ENCODE data around the gene HOXC13. TPM values are rescaled to one million over a fixed set of nuclear protein-coding genes. Genes with fewer than 3 reads are reported as not detected.

HOXC13 gene
- total RNA-seq, 1 experiment from 2014 or later: 0.09 TPM

DNA sequence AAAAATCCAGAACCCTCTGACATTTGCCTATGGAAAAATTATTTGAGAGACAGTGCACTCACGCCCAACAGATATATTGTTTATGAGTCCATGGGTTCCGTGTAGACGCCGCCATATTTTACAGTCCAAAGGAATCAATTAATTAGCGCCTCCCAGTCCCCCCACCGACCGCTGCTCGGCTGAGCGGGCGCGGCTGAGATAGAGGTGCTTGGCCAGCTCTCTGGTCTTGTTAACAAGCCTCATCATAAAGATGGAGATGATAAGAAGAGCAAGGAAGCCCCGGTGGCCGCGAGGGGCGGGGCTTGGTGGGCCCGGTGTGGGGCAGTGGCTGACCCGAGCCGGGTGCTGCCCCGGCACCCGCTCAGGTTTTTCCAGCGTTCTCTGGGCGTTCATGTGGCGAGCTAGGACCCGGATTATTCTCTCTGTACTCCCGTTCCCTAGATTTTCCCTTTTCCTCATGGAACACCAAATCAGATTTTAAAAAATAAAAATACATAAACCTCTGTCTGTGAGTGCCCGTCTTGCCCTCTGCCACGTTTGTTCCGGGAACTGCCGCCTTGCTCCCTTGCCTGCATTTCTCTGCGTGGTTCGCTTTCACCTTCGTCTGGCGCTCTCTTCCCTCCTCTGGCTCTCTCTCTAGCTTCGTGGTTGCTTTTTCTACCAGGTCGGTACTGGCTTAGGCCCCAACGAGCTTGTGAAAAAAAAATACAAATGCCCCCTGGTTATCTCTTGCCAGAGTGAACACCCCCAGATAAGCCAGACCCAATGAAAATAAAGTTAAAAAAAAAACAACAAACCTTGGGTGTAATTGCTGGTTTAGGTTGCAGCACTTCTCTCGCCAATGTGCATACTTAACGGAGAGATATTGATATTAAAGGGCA, 25.0 kb downstream of the HOXC13 start:
- ATAC-seq (no peak), DNase-seq (ENCODE audit: low spot score) (no peak)
- Mint-ChIP-seq H3K9me3 (no peaks in the 10 kb centered on the region), H3K4me3 (no peak overlapping the region), H3K36me3 (no peaks in the 10 kb centered on the region), H3K4me1 (peaks cover 23% of the 10 kb centered on the region), H3K27ac (no peak overlapping the region), H3K27me3 (ENCODE audit: low read depth) (peaks cover 100% of the 10 kb centered on the region)
- CTCF ChIA-PET: interaction anchor here (1.0 to 1.5 kb wide), 3 partner anchors 11 to 206 kb away, joined by 3 to 4 read pairs (median 3); partner anchors contain the start of gene HOXC10
- TF ChIP-seq NR2C2 (CRISPR knock-in tag; IDR thresholded peaks at IDR 0.05) (no peak), NR3C1 (CRISPR knock-in tag; conservative IDR thresholded peaks at IDR 0.05; ENCODE audit: low read depth) (no peak), CREB1 (CRISPR knock-in tag; IDR thresholded peaks at IDR 0.05) (no peak), ZNF121 (CRISPR knock-in tag; IDR thresholded peaks at IDR 0.05) (no peak), ELF4 (CRISPR knock-in tag; IDR thresholded peaks at IDR 0.05; ENCODE audit: low read depth) (no peak), TP53 (CRISPR knock-in tag; IDR thresholded peaks at IDR 0.05) (no peak), KAT7 (CRISPR knock-in tag; IDR thresholded peaks at IDR 0.05; ENCODE audit: borderline replicate concordance) (no peak), MXD4 (CRISPR knock-in tag; IDR thresholded peaks at IDR 0.05; ENCODE audit: borderline replicate concordance) (no peak)
- TF ChIP-seq, protein P1, sequence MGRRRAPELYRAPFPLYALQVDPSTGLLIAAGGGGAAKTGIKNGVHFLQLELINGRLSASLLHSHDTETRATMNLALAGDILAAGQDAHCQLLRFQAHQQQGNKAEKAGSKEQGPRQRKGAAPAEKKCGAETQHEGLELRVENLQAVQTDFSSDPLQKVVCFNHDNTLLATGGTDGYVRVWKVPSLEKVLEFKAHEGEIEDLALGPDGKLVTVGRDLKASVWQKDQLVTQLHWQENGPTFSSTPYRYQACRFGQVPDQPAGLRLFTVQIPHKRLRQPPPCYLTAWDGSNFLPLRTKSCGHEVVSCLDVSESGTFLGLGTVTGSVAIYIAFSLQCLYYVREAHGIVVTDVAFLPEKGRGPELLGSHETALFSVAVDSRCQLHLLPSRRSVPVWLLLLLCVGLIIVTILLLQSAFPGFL (CRISPR knock-in tag; IDR thresholded peaks at IDR 0.05; ENCODE audit: borderline replicate concordance): no peak
- TF ChIP-seq, protein P2, sequence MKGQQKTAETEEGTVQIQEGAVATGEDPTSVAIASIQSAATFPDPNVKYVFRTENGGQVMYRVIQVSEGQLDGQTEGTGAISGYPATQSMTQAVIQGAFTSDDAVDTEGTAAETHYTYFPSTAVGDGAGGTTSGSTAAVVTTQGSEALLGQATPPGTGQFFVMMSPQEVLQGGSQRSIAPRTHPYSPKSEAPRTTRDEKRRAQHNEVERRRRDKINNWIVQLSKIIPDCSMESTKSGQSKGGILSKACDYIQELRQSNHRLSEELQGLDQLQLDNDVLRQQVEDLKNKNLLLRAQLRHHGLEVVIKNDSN (CRISPR knock-in tag; IDR thresholded peaks at IDR 0.05): no peak
- TF ChIP-seq, protein P3, sequence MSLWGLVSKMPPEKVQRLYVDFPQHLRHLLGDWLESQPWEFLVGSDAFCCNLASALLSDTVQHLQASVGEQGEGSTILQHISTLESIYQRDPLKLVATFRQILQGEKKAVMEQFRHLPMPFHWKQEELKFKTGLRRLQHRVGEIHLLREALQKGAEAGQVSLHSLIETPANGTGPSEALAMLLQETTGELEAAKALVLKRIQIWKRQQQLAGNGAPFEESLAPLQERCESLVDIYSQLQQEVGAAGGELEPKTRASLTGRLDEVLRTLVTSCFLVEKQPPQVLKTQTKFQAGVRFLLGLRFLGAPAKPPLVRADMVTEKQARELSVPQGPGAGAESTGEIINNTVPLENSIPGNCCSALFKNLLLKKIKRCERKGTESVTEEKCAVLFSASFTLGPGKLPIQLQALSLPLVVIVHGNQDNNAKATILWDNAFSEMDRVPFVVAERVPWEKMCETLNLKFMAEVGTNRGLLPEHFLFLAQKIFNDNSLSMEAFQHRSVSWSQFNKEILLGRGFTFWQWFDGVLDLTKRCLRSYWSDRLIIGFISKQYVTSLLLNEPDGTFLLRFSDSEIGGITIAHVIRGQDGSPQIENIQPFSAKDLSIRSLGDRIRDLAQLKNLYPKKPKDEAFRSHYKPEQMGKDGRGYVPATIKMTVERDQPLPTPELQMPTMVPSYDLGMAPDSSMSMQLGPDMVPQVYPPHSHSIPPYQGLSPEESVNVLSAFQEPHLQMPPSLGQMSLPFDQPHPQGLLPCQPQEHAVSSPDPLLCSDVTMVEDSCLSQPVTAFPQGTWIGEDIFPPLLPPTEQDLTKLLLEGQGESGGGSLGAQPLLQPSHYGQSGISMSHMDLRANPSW (CRISPR knock-in tag; conservative IDR thresholded peaks at IDR 0.05; ENCODE audit: low read depth): no peak
- TF ChIP-seq, protein P4, sequence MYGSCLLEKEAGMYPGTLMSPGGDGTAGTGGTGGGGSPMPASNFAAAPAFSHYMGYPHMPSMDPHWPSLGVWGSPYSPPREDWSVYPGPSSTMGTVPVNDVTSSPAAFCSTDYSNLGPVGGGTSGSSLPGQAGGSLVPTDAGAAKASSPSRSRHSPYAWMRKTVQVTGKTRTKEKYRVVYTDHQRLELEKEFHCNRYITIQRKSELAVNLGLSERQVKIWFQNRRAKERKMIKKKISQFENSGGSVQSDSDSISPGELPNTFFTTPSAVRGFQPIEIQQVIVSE (CRISPR knock-in tag; IDR thresholded peaks at IDR 0.05; ENCODE audit: borderline replicate concordance): no peak
- TF ChIP-seq, protein P5, sequence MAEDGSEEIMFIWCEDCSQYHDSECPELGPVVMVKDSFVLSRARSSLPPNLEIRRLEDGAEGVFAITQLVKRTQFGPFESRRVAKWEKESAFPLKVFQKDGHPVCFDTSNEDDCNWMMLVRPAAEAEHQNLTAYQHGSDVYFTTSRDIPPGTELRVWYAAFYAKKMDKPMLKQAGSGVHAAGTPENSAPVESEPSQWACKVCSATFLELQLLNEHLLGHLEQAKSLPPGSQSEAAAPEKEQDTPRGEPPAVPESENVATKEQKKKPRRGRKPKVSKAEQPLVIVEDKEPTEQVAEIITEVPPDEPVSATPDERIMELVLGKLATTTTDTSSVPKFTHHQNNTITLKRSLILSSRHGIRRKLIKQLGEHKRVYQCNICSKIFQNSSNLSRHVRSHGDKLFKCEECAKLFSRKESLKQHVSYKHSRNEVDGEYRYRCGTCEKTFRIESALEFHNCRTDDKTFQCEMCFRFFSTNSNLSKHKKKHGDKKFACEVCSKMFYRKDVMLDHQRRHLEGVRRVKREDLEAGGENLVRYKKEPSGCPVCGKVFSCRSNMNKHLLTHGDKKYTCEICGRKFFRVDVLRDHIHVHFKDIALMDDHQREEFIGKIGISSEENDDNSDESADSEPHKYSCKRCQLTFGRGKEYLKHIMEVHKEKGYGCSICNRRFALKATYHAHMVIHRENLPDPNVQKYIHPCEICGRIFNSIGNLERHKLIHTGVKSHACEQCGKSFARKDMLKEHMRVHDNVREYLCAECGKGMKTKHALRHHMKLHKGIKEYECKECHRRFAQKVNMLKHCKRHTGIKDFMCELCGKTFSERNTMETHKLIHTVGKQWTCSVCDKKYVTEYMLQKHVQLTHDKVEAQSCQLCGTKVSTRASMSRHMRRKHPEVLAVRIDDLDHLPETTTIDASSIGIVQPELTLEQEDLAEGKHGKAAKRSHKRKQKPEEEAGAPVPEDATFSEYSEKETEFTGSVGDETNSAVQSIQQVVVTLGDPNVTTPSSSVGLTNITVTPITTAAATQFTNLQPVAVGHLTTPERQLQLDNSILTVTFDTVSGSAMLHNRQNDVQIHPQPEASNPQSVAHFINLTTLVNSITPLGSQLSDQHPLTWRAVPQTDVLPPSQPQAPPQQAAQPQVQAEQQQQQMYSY (CRISPR knock-in tag; IDR thresholded peaks at IDR 0.05): no peak
- POLR2A ChIA-PET: no interaction called here

DNA sequence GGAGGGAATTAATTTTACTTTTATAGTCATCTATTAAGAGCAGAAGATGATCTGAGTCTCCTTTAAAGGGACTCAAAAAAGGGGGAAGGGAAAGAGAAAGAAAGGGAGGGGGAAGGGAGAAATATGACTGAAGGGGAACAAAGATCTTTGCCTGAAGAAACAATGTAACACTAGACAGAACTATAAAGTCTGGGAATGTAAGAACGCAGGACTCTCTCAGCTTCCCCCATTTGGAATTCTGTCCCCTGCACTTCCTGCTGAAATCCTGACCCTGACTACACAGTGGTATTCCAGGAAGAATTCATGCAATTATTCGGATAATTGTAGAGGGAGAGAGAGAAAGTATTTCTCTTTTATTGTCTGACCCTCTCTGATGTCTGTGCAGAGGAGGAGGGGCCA, 25.7 kb downstream of the HOXC13 start:
- peaks cover 100% of the 10 kb centered on the region for H3K27me3 Mint-ChIP-seq (ENCODE audit: low read depth)
- ChIA-PET POLR2A (no interaction called here), CTCF (no interaction called here)
- TF ChIP-seq ZNF263 (CRISPR knock-in tag; IDR thresholded peaks at IDR 0.05; ENCODE audit: low read depth): no peak
- no peak for TF ChIP-seq ZNF121 (CRISPR knock-in tag; IDR thresholded peaks at IDR 0.05)
- TF ChIP-seq, protein P6, sequence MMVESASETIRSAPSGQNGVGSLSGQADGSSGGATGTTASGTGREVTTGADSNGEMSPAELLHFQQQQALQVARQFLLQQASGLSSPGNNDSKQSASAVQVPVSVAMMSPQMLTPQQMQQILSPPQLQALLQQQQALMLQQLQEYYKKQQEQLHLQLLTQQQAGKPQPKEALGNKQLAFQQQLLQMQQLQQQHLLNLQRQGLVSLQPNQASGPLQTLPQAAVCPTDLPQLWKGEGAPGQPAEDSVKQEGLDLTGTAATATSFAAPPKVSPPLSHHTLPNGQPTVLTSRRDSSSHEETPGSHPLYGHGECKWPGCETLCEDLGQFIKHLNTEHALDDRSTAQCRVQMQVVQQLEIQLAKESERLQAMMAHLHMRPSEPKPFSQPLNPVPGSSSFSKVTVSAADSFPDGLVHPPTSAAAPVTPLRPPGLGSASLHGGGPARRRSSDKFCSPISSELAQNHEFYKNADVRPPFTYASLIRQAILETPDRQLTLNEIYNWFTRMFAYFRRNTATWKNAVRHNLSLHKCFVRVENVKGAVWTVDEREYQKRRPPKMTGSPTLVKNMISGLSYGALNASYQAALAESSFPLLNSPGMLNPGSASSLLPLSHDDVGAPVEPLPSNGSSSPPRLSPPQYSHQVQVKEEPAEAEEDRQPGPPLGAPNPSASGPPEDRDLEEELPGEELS (CRISPR knock-in tag; IDR thresholded peaks at IDR 0.05): no peak
- TF ChIP-seq, protein P7, sequence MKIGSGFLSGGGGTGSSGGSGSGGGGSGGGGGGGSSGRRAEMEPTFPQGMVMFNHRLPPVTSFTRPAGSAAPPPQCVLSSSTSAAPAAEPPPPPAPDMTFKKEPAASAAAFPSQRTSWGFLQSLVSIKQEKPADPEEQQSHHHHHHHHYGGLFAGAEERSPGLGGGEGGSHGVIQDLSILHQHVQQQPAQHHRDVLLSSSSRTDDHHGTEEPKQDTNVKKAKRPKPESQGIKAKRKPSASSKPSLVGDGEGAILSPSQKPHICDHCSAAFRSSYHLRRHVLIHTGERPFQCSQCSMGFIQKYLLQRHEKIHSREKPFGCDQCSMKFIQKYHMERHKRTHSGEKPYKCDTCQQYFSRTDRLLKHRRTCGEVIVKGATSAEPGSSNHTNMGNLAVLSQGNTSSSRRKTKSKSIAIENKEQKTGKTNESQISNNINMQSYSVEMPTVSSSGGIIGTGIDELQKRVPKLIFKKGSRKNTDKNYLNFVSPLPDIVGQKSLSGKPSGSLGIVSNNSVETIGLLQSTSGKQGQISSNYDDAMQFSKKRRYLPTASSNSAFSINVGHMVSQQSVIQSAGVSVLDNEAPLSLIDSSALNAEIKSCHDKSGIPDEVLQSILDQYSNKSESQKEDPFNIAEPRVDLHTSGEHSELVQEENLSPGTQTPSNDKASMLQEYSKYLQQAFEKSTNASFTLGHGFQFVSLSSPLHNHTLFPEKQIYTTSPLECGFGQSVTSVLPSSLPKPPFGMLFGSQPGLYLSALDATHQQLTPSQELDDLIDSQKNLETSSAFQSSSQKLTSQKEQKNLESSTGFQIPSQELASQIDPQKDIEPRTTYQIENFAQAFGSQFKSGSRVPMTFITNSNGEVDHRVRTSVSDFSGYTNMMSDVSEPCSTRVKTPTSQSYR (CRISPR knock-in tag; IDR thresholded peaks at IDR 0.05): no peak
- no peak for TF ChIP-seq JUN (CRISPR knock-in tag; IDR thresholded peaks at IDR 0.05)
- no peak for TF ChIP-seq FOXP1 (CRISPR knock-in tag; IDR thresholded peaks at IDR 0.05; ENCODE audit: borderline replicate concordance)

More for the DNA sequence above, 25.7 kb downstream of the HOXC13 start:
- no peak for DNase-seq (ENCODE audit: low spot score)
- H3K27ac Mint-ChIP-seq: no peak overlapping the region
- H3K36me3 Mint-ChIP-seq: no peaks in the 10 kb centered on the region
- H3K9me3 Mint-ChIP-seq: no peaks in the 10 kb centered on the region
- no peak for ATAC-seq
- peaks cover 23% of the 10 kb centered on the region for H3K4me1 Mint-ChIP-seq
- H3K4me3 Mint-ChIP-seq: no peak overlapping the region
